SK-N-SH (cell line): ENCODE results near the gene FIGN.

Source experiments
- CTCF ChIP-seq: fragments of 200-600 bp; sonication (generic); IDR thresholded peaks from 2 replicates; pipeline ENCODE4 v1.6.1; 2017; ENCODE audit warnings: antibody characterized with exemption, mild to moderate bottlenecking, moderate library complexity
- EZH2phosphoT487 ChIP-seq: fragments of 200-600 bp; sonication (generic); IDR thresholded peaks from 2 replicates; pipeline ENCODE4 v1.6.1; 2017; ENCODE audit warnings: low read depth, mixed run types, mild to moderate bottlenecking, antibody characterized with exemption, moderate library complexity, borderline replicate concordance
- GABPA ChIP-seq: IDR thresholded peaks from 2 replicates; pipeline ENCODE4 v1.4.0; 2012; ENCODE audit warnings: low read depth, mild to moderate bottlenecking
- JUND ChIP-seq: IDR thresholded peaks from 2 replicates; pipeline ENCODE4 v1.4.0; 2012
- MAX ChIP-seq: IDR thresholded peaks from 2 replicates; pipeline ENCODE4 v1.4.0; 2012; ENCODE audit warnings: low read depth
- PBX3 ChIP-seq: IDR thresholded peaks from 2 replicates; pipeline ENCODE4; 2012
- POLR2AphosphoS5 ChIP-seq: IDR thresholded peaks from 2 replicates; pipeline ENCODE4 v1.6.1; 2012; ENCODE audit warnings: low read depth, low read length
- RAD21 ChIP-seq: IDR thresholded peaks from 2 replicates; pipeline ENCODE4 v1.6.1; 2012; ENCODE audit warnings: mild to moderate bottlenecking, low read length
- RCOR1 ChIP-seq: fragments of 150-350 bp; IDR thresholded peaks from 2 replicates; pipeline ENCODE4 v1.6.1; 2017; ENCODE audit warnings: antibody characterized with exemption, low read length
- REST ChIP-seq: IDR thresholded peaks from 2 replicates; pipeline ENCODE4 v1.6.1; 2012; ENCODE audit warnings: mild to moderate bottlenecking, low read depth, low read length, moderate library complexity
- SMC3 ChIP-seq: IDR thresholded peaks from 2 replicates; pipeline ENCODE4 v1.6.1; 2012; ENCODE audit warnings: low read depth, low read length, improper control_type of control experiment
- YY1 ChIP-seq: IDR thresholded peaks from 2 replicates; pipeline ENCODE4 v1.4.0; 2012; ENCODE audit warnings: low read depth, mild to moderate bottlenecking
- ZBTB33 ChIP-seq: IDR thresholded peaks from 2 replicates; pipeline ENCODE4 v1.4.0; 2012; ENCODE audit warnings: low read depth, borderline replicate concordance

GRCh38 chr2:163693484-163693883 is 42.3 kb downstream of the FIGN start:
- TF ChIP-seq MAX (no peak), CTCF (no peak), RCOR1 (no peak), POLR2AphosphoS5 (no peak), GABPA (no peak), JUND (no peak), YY1 (no peak), RAD21 (no peak), EZH2phosphoT487 (no peak), REST (no peak), ZBTB33 (no peak), SMC3 (no peak), PBX3 (no peak)
